CD4-positive, CD25-positive, alpha-beta regulatory T cell (primary cell): ENCODE results near the gene OR10AD1. TPM values are rescaled to one million over a fixed set of nuclear protein-coding genes. Genes with fewer than 3 reads are reported as not detected.

Source experiments
- ATAC-seq, 2 donors: fragments of 150-1000 bp; cut with Tn5 transposase; one replicate each; pipeline ENCODE4 v1.10.0; 2021; ENCODE audit warnings: low read depth in 2 of 2, moderate number of reproducible peaks in 2 of 2, moderate library complexity in 1 of 2
- DNase-seq, 3 donors: peaks; one replicate each; pipeline versions ENCODE4 v3.0.0 to v3.0.0-alpha.2; 2012 to 2022; ENCODE audit warnings: mixed read lengths in 1 of 3
- H3K27ac ChIP-seq: one replicate; pipeline ENCODE4 v1.7.0; 2013; ENCODE audit warnings: mild to moderate bottlenecking, low read length; ENCODE audit not compliant: insufficient read depth, poor library complexity, severe bottlenecking
- H3K27me3 ChIP-seq: one replicate; pipeline ENCODE4 v1.7.0; 2013; ENCODE audit warnings: low read length; ENCODE audit not compliant: control insufficient read depth, insufficient read depth
- H3K36me3 ChIP-seq: one replicate; pipeline ENCODE4 v1.7.0; 2013; ENCODE audit warnings: mild to moderate bottlenecking, low read length, moderate library complexity; ENCODE audit not compliant: control insufficient read depth, insufficient read depth
- H3K4me1 ChIP-seq: 2 replicates; pipeline ENCODE4 v1.7.0; 2013; ENCODE audit warnings: mild to moderate bottlenecking, low read length; ENCODE audit not compliant: insufficient read depth, control insufficient read depth, poor library complexity, severe bottlenecking
- H3K4me3 ChIP-seq: one replicate; pipeline ENCODE4 v1.7.0; 2013; ENCODE audit warnings: low read depth, mild to moderate bottlenecking, low read length, moderate library complexity
- H3K9me3 ChIP-seq, 2 experiments: 1 replicate in 1 of 2; 2 replicates in 1 of 2; pipeline ENCODE4 v1.7.0; 2013; ENCODE audit warnings: low read length in 2 of 2, mild to moderate bottlenecking in 1 of 2, moderate library complexity in 1 of 2; ENCODE audit not compliant: control insufficient read depth in 2 of 2
- H3K27ac Mint-ChIP-seq, 3 donors: one replicate each; pipeline ENCODE4 v1.8.0; 2020 to 2022; ENCODE audit warnings: mild to moderate bottlenecking in 3 of 3, mixed read lengths in 3 of 3, moderate library complexity in 2 of 3
- H3K27me3 Mint-ChIP-seq: one replicate; pipeline ENCODE4 v1.8.0; 2022; ENCODE audit warnings: mild to moderate bottlenecking, mixed read lengths
- H3K36me3 Mint-ChIP-seq: one replicate; pipeline ENCODE4 v1.8.0; 2020; ENCODE audit warnings: mixed read lengths
- H3K4me1 Mint-ChIP-seq, 4 donors: one replicate each; pipeline ENCODE4 v1.8.0; 2020 to 2022; ENCODE audit warnings: mixed read lengths in 4 of 4, mild to moderate bottlenecking in 1 of 4
- H3K4me3 Mint-ChIP-seq, 4 donors: one replicate each; pipeline ENCODE4 v1.8.0; 2020 to 2022; ENCODE audit warnings: mild to moderate bottlenecking in 4 of 4, mixed read lengths in 4 of 4, moderate library complexity in 3 of 4
- H3K9me3 Mint-ChIP-seq, 7 donors: one replicate each; pipeline ENCODE4 v1.8.0; 2020 to 2022; ENCODE audit warnings: mixed read lengths in 7 of 7, mild to moderate bottlenecking in 3 of 7, moderate library complexity in 2 of 7
- polyA plus RNA-seq, 4 donors: library from polyadenylated mRNA; unstranded; fragments of 300-500 nt; fragmentation: Illumina TruSeq; gene quantifications; one replicate each; pipeline ENCODE4 v1.2.3, GENCODE V29; 2021
- total RNA-seq: library from RNA; stranded (reverse); gene quantifications from one replicate; pipeline ENCODE4 v1.2.3, GENCODE V29; 2022

The OR10AD1 gene
- total and polyA plus RNA-seq, 5 donors from 2014 or later: 0.22 TPM; not detected in 4

GRCh38 chr12:48183091-48183875, 19.8 kb downstream of the OR10AD1 start, which contains the start of gene CCDC184:
Gene CCDC184 (plus strand): TSS chr12:48183644. CDS start chr12:48184123, 479 bp downstream.
- Histone ChIP-seq H3K9me3 (no peaks in the 10 kb centered on the region), H3K4me3 (peak within 1 kb of the TSS; percentile 89), H3K36me3 (no peaks in the 10 kb centered on the region), H3K27ac (peak within 1 kb of the TSS; percentile 19), H3K27me3 (peaks cover 19% of the 10 kb centered on the region), H3K4me1 (peaks cover 25% of the 10 kb centered on the region)
- H3K27me3 Mint-ChIP-seq: peaks cover 82% of the 10 kb centered on the region
- peak within 1 kb of the TSS; percentile 63 to 84 (median 80) for H3K27ac Mint-ChIP-seq
- peaks cover 0 to 24% (median 5%) of the 10 kb centered on the region in 4 donors for H3K4me1 Mint-ChIP-seq
- no peaks in the 10 kb centered on the region for H3K9me3 Mint-ChIP-seq
- peak; percentile 77 for ATAC-seq
- H3K4me3 Mint-ChIP-seq: peak within 1 kb of the TSS; percentile 90 to 95 (median 94)
- H3K36me3 Mint-ChIP-seq: no peaks in the 10 kb centered on the region
- peak; percentile 75 to 86 (median 84) for DNase-seq

- Mint-ChIP-seq H3K4me1 (peaks cover 0 to 24% (median 5%) of the 10 kb centered on the region in 4 donors), H3K9me3 (no peaks in the 10 kb centered on the region), H3K36me3 (no peaks in the 10 kb centered on the region), H3K4me3 (peak overlapping the region; percentile 90 to 95 (median 94)), H3K27me3 (peaks cover 88% of the 10 kb centered on the region), H3K27ac (peak overlapping the region; percentile 5 to 84 (median 80))
- H3K36me3 ChIP-seq: no peaks in the 10 kb centered on the region
- H3K4me1 ChIP-seq: peaks cover 25% of the 10 kb centered on the region
- peaks cover 17% of the 10 kb centered on the region for H3K27me3 ChIP-seq
- DNase-seq (no peak), ATAC-seq (no peak)
- no peaks in the 10 kb centered on the region for H3K9me3 ChIP-seq
- H3K4me3 ChIP-seq: peak overlapping the region; percentile 89
- H3K27ac ChIP-seq: peak overlapping the region; percentile 19
Observed at GRCh38 chr12:48182631-48183030, 20.5 kb downstream of the OR10AD1 start.

- H3K4me3 ChIP-seq: no peak overlapping the region
- no peaks in the 10 kb centered on the region for H3K9me3 ChIP-seq
- Mint-ChIP-seq H3K36me3 (no peaks in the 10 kb centered on the region), H3K4me3 (peak overlapping the region in 2 of 4 donors; percentile 81 to 90), H3K4me1 (peaks cover 0 to 24% (median 5%) of the 10 kb centered on the region in 4 donors), H3K27ac (no peak overlapping the region), H3K27me3 (peaks cover 92% of the 10 kb centered on the region), H3K9me3 (no peaks in the 10 kb centered on the region)
- peaks cover 28% of the 10 kb centered on the region for H3K27me3 ChIP-seq
- peaks cover 25% of the 10 kb centered on the region for H3K4me1 ChIP-seq
- no peaks in the 10 kb centered on the region for H3K36me3 ChIP-seq
- H3K27ac ChIP-seq: no peak overlapping the region
- ATAC-seq (no peak), DNase-seq (no peak)
Observed at GRCh38 chr12:48180857-48181495, 22.1 kb downstream of the OR10AD1 start.

- H3K9me3 Mint-ChIP-seq: no peaks in the 10 kb centered on the region
- peak overlapping the region in 1 of 3 donors; percentile 38 for H3K27ac Mint-ChIP-seq
- H3K9me3 ChIP-seq: no peaks in the 10 kb centered on the region
- H3K4me3 ChIP-seq: no peak overlapping the region
- H3K36me3 Mint-ChIP-seq: no peaks in the 10 kb centered on the region
- peak overlapping the region in 2 of 4 donors; percentile 8 to 16 for H3K4me3 Mint-ChIP-seq
- peaks cover 92% of the 10 kb centered on the region for H3K27me3 Mint-ChIP-seq
- H3K27me3 ChIP-seq: peaks cover 29% of the 10 kb centered on the region
- H3K36me3 ChIP-seq: no peaks in the 10 kb centered on the region
- no peak overlapping the region for H3K27ac ChIP-seq
- no peak for DNase-seq
- ATAC-seq: no peak
- peaks cover 0 to 27% (median 5%) of the 10 kb centered on the region in 4 donors for H3K4me1 Mint-ChIP-seq
- peaks cover 25% of the 10 kb centered on the region for H3K4me1 ChIP-seq
Observed at GRCh38 chr12:48180424-48180823, 22.7 kb downstream of the OR10AD1 start.

GRCh38 chr12:48179466-48179865, 23.6 kb downstream of the OR10AD1 start:
- Histone ChIP-seq H3K27me3 (peaks cover 23% of the 10 kb centered on the region), H3K36me3 (no peaks in the 10 kb centered on the region), H3K4me3 (no peak overlapping the region), H3K27ac (no peak overlapping the region), H3K4me1 (peaks cover 20% of the 10 kb centered on the region), H3K9me3 (no peaks in the 10 kb centered on the region)
- Mint-ChIP-seq H3K9me3 (no peaks in the 10 kb centered on the region), H3K4me3 (peak overlapping the region in 1 of 4 donors; percentile 8), H3K4me1 (peaks cover 0 to 24% (median 5%) of the 10 kb centered on the region in 4 donors), H3K27me3 (peaks cover 84% of the 10 kb centered on the region), H3K27ac (no peak overlapping the region), H3K36me3 (no peaks in the 10 kb centered on the region)
- ATAC-seq: no peak
- DNase-seq: no peak

- Histone ChIP-seq H3K9me3 (no peaks in the 10 kb centered on the region), H3K4me1 (peaks cover 6% of the 10 kb centered on the region), H3K4me3 (no peak overlapping the region), H3K27ac (no peak overlapping the region), H3K27me3 (peaks cover 23% of the 10 kb centered on the region), H3K36me3 (no peaks in the 10 kb centered on the region)
- no peak for ATAC-seq
- Mint-ChIP-seq H3K4me3 (no peak overlapping the region), H3K27ac (no peak overlapping the region), H3K4me1 (peaks cover 0 to 17% (median 3%) of the 10 kb centered on the region in 4 donors), H3K9me3 (no peaks in the 10 kb centered on the region), H3K36me3 (no peaks in the 10 kb centered on the region), H3K27me3 (peaks cover 71% of the 10 kb centered on the region)
- DNase-seq: no peak
Observed at GRCh38 chr12:48177982-48178381, 25.1 kb downstream of the OR10AD1 start.

GRCh38 chr12:48176417-48176751, 26.7 kb downstream of the OR10AD1 start:
- ATAC-seq: no peak
- Histone ChIP-seq H3K36me3 (no peaks in the 10 kb centered on the region), H3K4me3 (no peak overlapping the region), H3K9me3 (no peaks in the 10 kb centered on the region), H3K4me1 (no peaks in the 10 kb centered on the region), H3K27ac (no peak overlapping the region), H3K27me3 (peaks cover 22% of the 10 kb centered on the region)
- Mint-ChIP-seq H3K4me1 (peaks cover 0 to 6% (median 0%) of the 10 kb centered on the region in 4 donors), H3K4me3 (no peak overlapping the region), H3K36me3 (no peaks in the 10 kb centered on the region), H3K27ac (peak overlapping the region in 1 of 3 donors; percentile 5), H3K27me3 (peaks cover 63% of the 10 kb centered on the region), H3K9me3 (no peaks in the 10 kb centered on the region)
- DNase-seq: no peak
